IMR-90 (cell line): Measurements from ENCODE around the gene PMEPA1. TPM values are rescaled to one million over a fixed set of nuclear protein-coding genes. Genes with fewer than 3 reads are reported as not detected.

Experiments used
- ATAC-seq: fragments of 200-7000 bp; cut with Tn5 transposase; 2 replicates; pipeline ENCODE4 v1.9.1; 2020; ENCODE audit warnings: low read depth, mild to moderate bottlenecking, moderate library complexity
- BruUV-seq: library from RNA; stranded (reverse); fragments of 400-500 nt; replicated peaks from 2 replicates; lab custom pipeline; 2021; lab: Mats Ljungman, UMichigan
- CTCF ChIA-PET: fragments of 300-600 bp; formaldehyde crosslinking; extraction: SDS; loops from one replicate; lab custom pipeline; 2021; ENCODE audit warnings: antibody characterized with exemption; lab: Yijun Ruan, JAX
- POLR2A ChIA-PET: fragments of 300-600 bp; sonication (Branson Sonifier 250); formaldehyde crosslinking; loops from one replicate; lab custom pipeline; 2022; ENCODE audit warnings: antibody characterized with exemption; ENCODE audit not compliant: unreplicated experiment; lab: Charles Lee
- DNase-seq: peaks from one replicate; pipeline ENCODE4 v3.0.0; 2013
- H2AFZ ChIP-seq: replicated peaks from 2 replicates; pipeline ENCODE3; 2013; ENCODE audit warnings: low read length, mild to moderate bottlenecking; ENCODE audit not compliant: poor library complexity
- H2AK5ac ChIP-seq: 2 replicates; pipeline ENCODE4 v1.6.1; 2013; ENCODE audit warnings: low read depth, low read length, inconsistent platforms
- H2AK9ac ChIP-seq: replicated peaks from 2 replicates; pipeline ENCODE3; 2013; ENCODE audit warnings: mild to moderate bottlenecking, low read depth, low read length, moderate library complexity; ENCODE audit not compliant: poor library complexity
- H2BK120ac ChIP-seq: 2 replicates; pipeline ENCODE4 v1.6.1; 2013; ENCODE audit warnings: low read depth, low read length, inconsistent platforms
- H2BK15ac ChIP-seq: 3 replicates; pipeline ENCODE4 v1.6.1; 2013; ENCODE audit warnings: low read depth, low read length, inconsistent platforms
- H2BK20ac ChIP-seq: 2 replicates; pipeline ENCODE4 v1.6.1; 2013; ENCODE audit warnings: low read depth, mild to moderate bottlenecking, inconsistent platforms, low read length, moderate library complexity
- H2BK5ac ChIP-seq: 2 replicates; pipeline ENCODE4 v1.6.1; 2013; ENCODE audit warnings: mild to moderate bottlenecking, low read depth, low read length, inconsistent platforms; ENCODE audit not compliant: poor library complexity, severe bottlenecking
- H3K14ac ChIP-seq: replicated peaks from 2 replicates; pipeline ENCODE4 v1.6.1; 2013; ENCODE audit warnings: low read depth, low read length, inconsistent platforms
- H3K18ac ChIP-seq: 2 replicates; pipeline ENCODE4 v1.6.1; 2013; ENCODE audit warnings: low read depth, low read length, control low read depth
- H3K23ac ChIP-seq: 2 replicates; pipeline ENCODE4 v1.6.1; 2013; ENCODE audit warnings: low read depth, low read length, inconsistent platforms
- H3K27ac ChIP-seq: 2 replicates; pipeline ENCODE4 v1.5.1; 2013; ENCODE audit warnings: mild to moderate bottlenecking, control low read depth, low read length; ENCODE audit not compliant: insufficient read depth
- H3K27me3 ChIP-seq: 2 replicates; pipeline ENCODE4 v1.6.1; 2013; ENCODE audit warnings: low read length; ENCODE audit not compliant: control insufficient read depth, insufficient read depth
- H3K36me3 ChIP-seq: 2 replicates; pipeline ENCODE4 v1.6.1; 2013; ENCODE audit warnings: low read length, mixed read lengths; ENCODE audit not compliant: control insufficient read depth, insufficient read depth
- H3K4ac ChIP-seq: 2 replicates; pipeline ENCODE4 v1.6.1; 2013; ENCODE audit warnings: low read depth, low read length, inconsistent platforms
- H3K4me1 ChIP-seq: 2 replicates; pipeline ENCODE4 v1.6.1; 2013; ENCODE audit warnings: low read length, mixed read lengths; ENCODE audit not compliant: control insufficient read depth, insufficient read depth
- H3K4me2 ChIP-seq: 2 replicates; pipeline ENCODE4 v1.6.1; 2013; ENCODE audit warnings: low read depth, mild to moderate bottlenecking, control low read depth, low read length, moderate library complexity
- H3K4me3 ChIP-seq: 2 replicates; pipeline ENCODE4 v1.5.1; 2013; ENCODE audit warnings: low read depth, mild to moderate bottlenecking, control low read depth, low read length, moderate library complexity; ENCODE audit not compliant: insufficient read depth
- H3K56ac ChIP-seq: 2 replicates; pipeline ENCODE4 v1.6.1; 2013; ENCODE audit warnings: low read length, inconsistent platforms; ENCODE audit not compliant: insufficient read depth; ENCODE audit errors: extremely low read depth
- H3K79me1 ChIP-seq, 2 experiments: 2 replicates each; pipeline ENCODE4 v1.6.1; 2013; ENCODE audit warnings: low read length in 2 of 2, inconsistent platforms in 1 of 2, low read depth in 1 of 2
- H3K9ac ChIP-seq: 2 replicates; pipeline ENCODE4 v1.6.1; 2013; ENCODE audit warnings: low read depth, low read length, control low read depth
- H3K9me1 ChIP-seq: 2 replicates; pipeline ENCODE4 v1.6.1; 2013; ENCODE audit warnings: low read length, inconsistent platforms; ENCODE audit not compliant: insufficient read depth
- H3K9me3 ChIP-seq: 2 replicates; pipeline ENCODE4 v1.6.1; 2013; ENCODE audit warnings: low read length; ENCODE audit not compliant: control insufficient read depth, insufficient read depth
- H4K20me1 ChIP-seq: 2 replicates; pipeline ENCODE4 v1.6.1; 2013; ENCODE audit warnings: low read length, inconsistent platforms; ENCODE audit not compliant: insufficient read depth
- H4K5ac ChIP-seq: 2 replicates; pipeline ENCODE4 v1.6.1; 2013; ENCODE audit warnings: mild to moderate bottlenecking, low read depth, low read length, control low read depth
- H4K8ac ChIP-seq, 2 experiments: 2 replicates each; pipeline ENCODE4 v1.6.1; 2013; ENCODE audit warnings: low read depth in 2 of 2, low read length in 2 of 2, control low read depth in 1 of 2, inconsistent platforms in 1 of 2
- H4K91ac ChIP-seq: 2 replicates; pipeline ENCODE4 v1.6.1; 2013; ENCODE audit warnings: low read depth, low read length, inconsistent platforms; ENCODE audit not compliant: insufficient read depth
- BHLHE40 ChIP-seq: fragments of 150-350 bp; IDR thresholded peaks from 2 replicates; pipeline ENCODE4 v1.6.1; 2016; ENCODE audit warnings: mild to moderate bottlenecking, low read depth, low read length
- CHD1 ChIP-seq: IDR thresholded peaks from 2 replicates; pipeline ENCODE4 v1.6.1; 2012; ENCODE audit warnings: low read depth, low read length, improper control_type of control experiment
- CTCF ChIP-seq: conservative IDR thresholded peaks from 2 replicates; pipeline ENCODE4 v1.5.1; 2012; ENCODE audit warnings: mild to moderate bottlenecking, low read depth, low read length, improper control_type of control experiment
- FOS ChIP-seq: fragments of 150-350 bp; IDR thresholded peaks from 2 replicates; pipeline ENCODE4 v1.6.1; 2016; ENCODE audit warnings: low read depth, low read length
- MAZ ChIP-seq: IDR thresholded peaks from 2 replicates; pipeline ENCODE4 v1.6.1; 2012; ENCODE audit warnings: low read depth, mild to moderate bottlenecking, low read length, improper control_type of control experiment, moderate library complexity, borderline replicate concordance
- RAD21 ChIP-seq: IDR thresholded peaks from 2 replicates; pipeline ENCODE4 v1.6.1; 2012; ENCODE audit warnings: low read length, improper control_type of control experiment
- RCOR1 ChIP-seq: IDR thresholded peaks from 2 replicates; pipeline ENCODE4 v1.6.1; 2012; ENCODE audit warnings: mild to moderate bottlenecking, low read length, improper control_type of control experiment; ENCODE audit not compliant: insufficient replicate concordance
- RFX5 ChIP-seq: IDR thresholded peaks from 2 replicates; pipeline ENCODE4 v1.8.0; 2012; ENCODE audit warnings: low read depth, mild to moderate bottlenecking, low read length, moderate library complexity
- SMC3 ChIP-seq: fragments of 150-350 bp; IDR thresholded peaks from 2 replicates; pipeline ENCODE4 v1.6.1; 2016; ENCODE audit warnings: low read depth, mild to moderate bottlenecking, antibody characterized with exemption, low read length, moderate library complexity
- USF2 ChIP-seq: fragments of 150-350 bp; IDR thresholded peaks from 2 replicates; pipeline ENCODE4 v1.6.1; 2017; ENCODE audit warnings: mild to moderate bottlenecking, antibody characterized with exemption, low read length, low read depth
- WGBS, 2 experiments: methylation state at CpG; one replicate each; pipeline versions ENCODE4 v1.1.5 to v1.1.7; 2013; ENCODE audit warnings: missing lambda C conversion rate in 2 of 2; ENCODE audit not compliant: insufficient read length in 1 of 2; ENCODE audit errors: extremely low coverage in 2 of 2; 5-methylcytosine and 5-hydroxymethylcytosine counted together
- dilution Hi-C: fragments of 300-500 bp; cut with HindIII; formaldehyde crosslinking; loops from one replicate; pipeline ENCODE4 v1.14.3; 2018; ENCODE audit warnings: low sequenced_read_pairs; ENCODE audit not compliant: unreplicated experiment
- in situ Hi-C: fragments of 300-500 bp; cut with MboI; formaldehyde crosslinking; loops from 3 replicates; pipeline ENCODE4 v1.14.3; 2019; ENCODE audit warnings: low sequenced_read_pairs, inconsistent platforms, mixed read lengths
- intact Hi-C: fragments of 100-400 bp; cut with micrococcal nuclease; formaldehyde crosslinking; loops from 2 replicates; pipeline ENCODE4 v1.10.0; 2022
- polyA plus RNA-seq, 3 experiments: library from polyadenylated mRNA; depleted of rRNA; stranded (reverse); fragments of >200 nt; gene quantifications; 2 replicates each; pipeline ENCODE4 v1.2.3, GENCODE V29; 2012; ENCODE audit warnings: low replicate concordance in 1 of 3
- total RNA-seq: library from RNA; depleted of rRNA; stranded (reverse); fragments of >200 nt; gene quantifications from 2 replicates; pipeline ENCODE4 v1.2.3, GENCODE V29; 2012
- TF ChIP-seq, protein P1 (sequence below): fragments of 150-350 bp; IDR thresholded peaks from 2 replicates; pipeline ENCODE4 v1.6.1; 2016; ENCODE audit warnings: low read depth, mild to moderate bottlenecking, low read length, moderate library complexity, borderline replicate concordance

PMEPA1 gene
- total and polyA plus RNA-seq, 2 of the 4 experiments (the other 2 are of a cell fraction): 2.0 to 6.9 TPM

- Histone ChIP-seq H3K79me1 (peaks cover 19 to 53% of the 10 kb centered on the region in 2 experiments; a peak in 3 of 4 replicates), H2AFZ (no peak overlapping the region), H2BK20ac (no peak overlapping the region), H4K5ac (no peak overlapping the region), H3K36me3 (no peaks in the 10 kb centered on the region), H3K56ac (no peak overlapping the region), H2AK5ac (no peak overlapping the region), H3K14ac (no peak overlapping the region), H4K91ac (no peak overlapping the region), H3K9me1 (peaks cover 31% of the 10 kb centered on the region), H3K23ac (no peak overlapping the region), H3K27me3 (no peaks in the 10 kb centered on the region), H4K8ac (no peak overlapping the region), H3K9ac (no peak overlapping the region), H3K27ac (no peak overlapping the region), H3K4me2 (no peak overlapping the region), H3K9me3 (no peaks in the 10 kb centered on the region), H3K4me3 (no peak overlapping the region), H2AK9ac (no peak overlapping the region), H2BK5ac (no peak overlapping the region), H2BK15ac (no peak overlapping the region), H3K4ac (no peak overlapping the region), H4K20me1 (peaks cover 71% of the 10 kb centered on the region), H3K4me1 (peaks cover 17% of the 10 kb centered on the region), H2BK120ac (no peak overlapping the region), H3K18ac (no peak overlapping the region)
- ChIA-PET POLR2A (no interaction called here), CTCF (no interaction called here)
- 89% methylated on average over 3 of the region's 11 CpGs; no CpG with 5 or more reads in 1 of the 2 experiments for WGBS, 2 experiments
- BruUV-seq: no TSS peak
- in situ Hi-C loops: loop anchor here (25.0 kb wide), 1 partner anchor 1342 kb away; the partner anchor contains the start of genes ATP5F1E and PRELID3B
- ATAC-seq: no peak
- dilution Hi-C loops: no loop called here
- DNase-seq: no peak
- TF ChIP-seq RFX5 (no peak), RCOR1 (no peak), USF2 (no peak), BHLHE40 (no peak), RAD21 (no peak), FOS (no peak), CHD1 (no peak), MAZ (no peak), CTCF (no peak), SMC3 (no peak)
- TF ChIP-seq, protein P1, sequence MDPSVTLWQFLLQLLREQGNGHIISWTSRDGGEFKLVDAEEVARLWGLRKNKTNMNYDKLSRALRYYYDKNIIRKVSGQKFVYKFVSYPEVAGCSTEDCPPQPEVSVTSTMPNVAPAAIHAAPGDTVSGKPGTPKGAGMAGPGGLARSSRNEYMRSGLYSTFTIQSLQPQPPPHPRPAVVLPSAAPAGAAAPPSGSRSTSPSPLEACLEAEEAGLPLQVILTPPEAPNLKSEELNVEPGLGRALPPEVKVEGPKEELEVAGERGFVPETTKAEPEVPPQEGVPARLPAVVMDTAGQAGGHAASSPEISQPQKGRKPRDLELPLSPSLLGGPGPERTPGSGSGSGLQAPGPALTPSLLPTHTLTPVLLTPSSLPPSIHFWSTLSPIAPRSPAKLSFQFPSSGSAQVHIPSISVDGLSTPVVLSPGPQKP: no peak
- intact Hi-C loops: no loop called here
Observed at GRCh38 chr20:57695012-57695411, 14.8 kb downstream of the PMEPA1 start.
